HEK293 (cell line): Measurements from ENCODE around the gene ZFHX2.

Experiments
- ZBTB21 ChIP-seq: fragments of 450-650 bp; formaldehyde crosslinking; IDR thresholded peaks from 2 replicates; pipeline ENCODE4 v1.5.1; 2017; ENCODE audit warnings: missing biosample characterization, missing genetic modification characterization
- ZNF274 ChIP-seq, 2 experiments: fragments of 200-500 bp in 1 of 2; fragments of 450-650 bp in 1 of 2; sonication (Bioruptor generic) in 1 of 2; formaldehyde crosslinking in 1 of 2; IDR thresholded peaks; 2 replicates each; pipeline versions ENCODE4 v1.5.1 to v1.6.1; 2014 to 2016; ENCODE audit warnings: borderline replicate concordance in 1 of 2, inconsistent platforms in 1 of 2, low read length in 1 of 2, missing biosample characterization in 1 of 2, missing genetic modification characterization in 1 of 2
- TF ChIP-seq, protein P1 (sequence below): fragments of 450-650 bp; formaldehyde crosslinking; IDR thresholded peaks from 2 replicates; pipeline ENCODE4 v1.5.1; 2016; ENCODE audit warnings: missing biosample characterization, missing genetic modification characterization
- TF ChIP-seq, protein P2 (sequence below): sonication (generic); formaldehyde crosslinking; IDR thresholded peaks from 2 replicates; pipeline ENCODE4 v1.8.1; 2022; ENCODE audit warnings: mild to moderate bottlenecking, moderate library complexity, missing genetic modification reagents
- TF ChIP-seq, protein P3 (sequence below): fragments of 450-650 bp; formaldehyde crosslinking; IDR thresholded peaks from 2 replicates; pipeline ENCODE4 v1.5.1; 2016; ENCODE audit warnings: missing biosample characterization, missing genetic modification characterization

DNA sequence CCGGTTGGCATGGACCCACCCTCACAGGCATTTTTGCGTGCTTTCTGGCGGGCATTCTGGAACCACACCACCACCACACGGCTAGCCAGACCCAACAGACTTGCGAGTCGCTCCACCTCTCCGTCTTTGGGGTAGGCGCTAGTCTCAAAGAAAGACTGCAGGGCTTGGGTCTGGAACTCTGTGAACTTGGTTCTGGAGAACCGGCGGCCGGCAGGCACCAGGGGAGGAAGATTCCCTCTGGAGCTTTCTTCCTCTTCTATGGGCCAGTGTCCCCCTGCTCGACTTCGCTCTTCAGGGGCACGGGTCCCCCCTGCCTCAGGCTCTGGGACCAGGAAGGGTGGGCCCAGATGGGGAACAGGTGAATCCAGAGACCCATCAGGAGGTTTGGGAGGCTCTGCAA lies 26.6 kb downstream of the ZFHX2 start:
- TF ChIP-seq ZBTB21 (tag by site-specific recombination) (no peak), ZNF274 (IDR thresholded peaks at IDR 0.05; ENCODE audit: low read length) (no peak), ZNF274 (tag by site-specific recombination; IDR thresholded peaks at IDR 0.05; ENCODE audit: borderline replicate concordance) (no peak)
- TF ChIP-seq, protein P1, sequence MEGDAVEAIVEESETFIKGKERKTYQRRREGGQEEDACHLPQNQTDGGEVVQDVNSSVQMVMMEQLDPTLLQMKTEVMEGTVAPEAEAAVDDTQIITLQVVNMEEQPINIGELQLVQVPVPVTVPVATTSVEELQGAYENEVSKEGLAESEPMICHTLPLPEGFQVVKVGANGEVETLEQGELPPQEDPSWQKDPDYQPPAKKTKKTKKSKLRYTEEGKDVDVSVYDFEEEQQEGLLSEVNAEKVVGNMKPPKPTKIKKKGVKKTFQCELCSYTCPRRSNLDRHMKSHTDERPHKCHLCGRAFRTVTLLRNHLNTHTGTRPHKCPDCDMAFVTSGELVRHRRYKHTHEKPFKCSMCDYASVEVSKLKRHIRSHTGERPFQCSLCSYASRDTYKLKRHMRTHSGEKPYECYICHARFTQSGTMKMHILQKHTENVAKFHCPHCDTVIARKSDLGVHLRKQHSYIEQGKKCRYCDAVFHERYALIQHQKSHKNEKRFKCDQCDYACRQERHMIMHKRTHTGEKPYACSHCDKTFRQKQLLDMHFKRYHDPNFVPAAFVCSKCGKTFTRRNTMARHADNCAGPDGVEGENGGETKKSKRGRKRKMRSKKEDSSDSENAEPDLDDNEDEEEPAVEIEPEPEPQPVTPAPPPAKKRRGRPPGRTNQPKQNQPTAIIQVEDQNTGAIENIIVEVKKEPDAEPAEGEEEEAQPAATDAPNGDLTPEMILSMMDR (tag by site-specific recombination) = no peak
- TF ChIP-seq, protein P2, sequence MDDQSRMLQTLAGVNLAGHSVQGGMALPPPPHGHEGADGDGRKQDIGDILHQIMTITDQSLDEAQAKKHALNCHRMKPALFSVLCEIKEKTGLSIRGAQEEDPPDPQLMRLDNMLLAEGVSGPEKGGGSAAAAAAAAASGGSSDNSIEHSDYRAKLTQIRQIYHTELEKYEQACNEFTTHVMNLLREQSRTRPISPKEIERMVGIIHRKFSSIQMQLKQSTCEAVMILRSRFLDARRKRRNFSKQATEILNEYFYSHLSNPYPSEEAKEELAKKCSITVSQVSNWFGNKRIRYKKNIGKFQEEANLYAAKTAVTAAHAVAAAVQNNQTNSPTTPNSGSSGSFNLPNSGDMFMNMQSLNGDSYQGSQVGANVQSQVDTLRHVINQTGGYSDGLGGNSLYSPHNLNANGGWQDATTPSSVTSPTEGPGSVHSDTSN (CRISPR knock-in tag) = no peak
- TF ChIP-seq, protein P3, sequence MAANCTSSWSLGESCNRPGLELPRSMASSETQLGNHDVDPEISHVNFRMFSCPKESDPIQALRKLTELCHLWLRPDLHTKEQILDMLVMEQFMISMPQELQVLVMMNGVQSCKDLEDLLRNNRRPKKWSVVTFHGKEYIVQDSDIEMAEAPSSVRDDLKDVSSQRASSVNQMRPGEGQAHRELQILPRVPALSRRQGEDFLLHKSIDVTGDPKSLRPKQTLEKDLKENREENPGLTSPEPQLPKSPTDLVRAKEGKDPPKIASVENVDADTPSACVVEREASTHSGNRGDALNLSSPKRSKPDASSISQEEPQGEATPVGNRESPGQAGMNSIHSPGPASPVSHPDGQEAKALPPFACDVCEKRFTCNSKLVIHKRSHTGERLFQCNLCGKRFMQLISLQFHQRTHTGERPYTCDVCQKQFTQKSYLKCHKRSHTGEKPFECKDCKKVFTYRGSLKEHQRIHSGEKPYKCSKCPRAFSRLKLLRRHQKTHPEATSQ = no peak
